UCSD-AML1 (cell line): ENCODE measurements around the gene FAM217A.
"Not testable (repeated sequence)": the region's sequence is repeated elsewhere in the genome, so short reads cannot be mapped to it uniquely, and the experiment has no call there.

Source experiments
- DNase-seq: peaks from one replicate; lab custom pipeline; 2025; ENCODE audit not compliant: unreplicated experiment; lab: John Stamatoyannopoulos, UW

Gene FAM217A

DNA sequence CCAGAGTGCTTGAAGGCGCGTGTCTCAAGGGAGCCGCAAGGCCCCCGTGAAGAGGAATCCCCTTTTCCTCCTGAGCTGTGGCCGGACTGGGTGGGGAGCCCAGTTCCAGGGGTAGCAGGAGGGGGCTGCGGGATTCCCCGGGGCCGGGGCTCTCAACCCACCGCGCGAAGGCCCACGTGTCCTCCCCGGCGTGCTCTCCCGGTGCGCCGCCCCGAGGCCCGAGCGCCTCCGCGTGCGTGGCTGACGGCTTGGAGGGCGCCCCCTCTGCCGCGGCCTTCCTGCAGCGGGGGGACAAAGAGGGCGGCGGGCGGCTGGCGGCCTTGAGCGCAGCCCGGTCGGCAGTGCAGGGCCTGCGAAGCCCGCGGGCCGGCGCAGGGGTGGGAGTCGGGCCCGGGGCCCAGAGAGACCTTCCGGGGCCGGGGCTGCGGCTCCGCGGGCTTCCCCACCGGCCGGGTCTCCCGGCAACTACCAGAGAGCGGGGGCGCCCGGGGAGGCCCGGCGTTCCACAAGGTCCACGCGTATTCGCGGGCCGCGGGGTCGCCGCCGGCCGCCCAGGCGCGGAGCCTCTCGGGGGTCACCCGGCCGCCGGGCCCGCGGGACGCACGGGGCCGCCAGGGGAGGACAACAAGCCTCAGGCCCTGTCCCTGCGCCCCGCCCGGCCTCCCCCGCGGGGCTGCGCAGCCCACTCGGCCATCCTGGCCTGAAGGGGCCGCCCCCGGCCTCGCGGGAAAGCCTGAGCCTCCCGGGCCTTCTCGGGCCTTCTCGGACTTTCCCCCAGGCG lies at the start of gene FAM217A:
Gene FAM217A (minus strand): TSS at position 447 of the 781 bp plus-strand sequence. CDS start 1,723 bp downstream, outside the sequence.
- DNase-seq = no peak

DNA sequence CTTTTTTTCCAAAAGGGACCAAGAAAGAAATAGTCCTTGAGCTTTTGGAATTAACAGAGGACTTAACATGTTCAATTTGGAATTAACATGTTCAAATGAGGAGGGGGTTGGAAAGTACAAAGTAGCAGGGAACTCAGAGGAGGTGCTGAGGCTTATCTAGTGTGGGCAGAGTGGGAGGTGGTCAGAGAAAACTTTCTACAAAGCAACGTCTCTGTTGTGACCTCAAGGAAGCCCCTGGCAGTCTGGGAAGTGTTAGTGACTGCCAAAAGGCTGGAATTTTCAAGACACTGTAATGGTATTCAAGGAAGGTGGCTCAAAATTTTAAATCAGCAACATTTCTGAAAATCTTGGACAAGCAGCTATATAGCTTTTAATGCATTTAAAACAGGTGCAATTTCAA lies 49.1 kb upstream of the FAM217A start:
- DNase-seq = no peak

DNA sequence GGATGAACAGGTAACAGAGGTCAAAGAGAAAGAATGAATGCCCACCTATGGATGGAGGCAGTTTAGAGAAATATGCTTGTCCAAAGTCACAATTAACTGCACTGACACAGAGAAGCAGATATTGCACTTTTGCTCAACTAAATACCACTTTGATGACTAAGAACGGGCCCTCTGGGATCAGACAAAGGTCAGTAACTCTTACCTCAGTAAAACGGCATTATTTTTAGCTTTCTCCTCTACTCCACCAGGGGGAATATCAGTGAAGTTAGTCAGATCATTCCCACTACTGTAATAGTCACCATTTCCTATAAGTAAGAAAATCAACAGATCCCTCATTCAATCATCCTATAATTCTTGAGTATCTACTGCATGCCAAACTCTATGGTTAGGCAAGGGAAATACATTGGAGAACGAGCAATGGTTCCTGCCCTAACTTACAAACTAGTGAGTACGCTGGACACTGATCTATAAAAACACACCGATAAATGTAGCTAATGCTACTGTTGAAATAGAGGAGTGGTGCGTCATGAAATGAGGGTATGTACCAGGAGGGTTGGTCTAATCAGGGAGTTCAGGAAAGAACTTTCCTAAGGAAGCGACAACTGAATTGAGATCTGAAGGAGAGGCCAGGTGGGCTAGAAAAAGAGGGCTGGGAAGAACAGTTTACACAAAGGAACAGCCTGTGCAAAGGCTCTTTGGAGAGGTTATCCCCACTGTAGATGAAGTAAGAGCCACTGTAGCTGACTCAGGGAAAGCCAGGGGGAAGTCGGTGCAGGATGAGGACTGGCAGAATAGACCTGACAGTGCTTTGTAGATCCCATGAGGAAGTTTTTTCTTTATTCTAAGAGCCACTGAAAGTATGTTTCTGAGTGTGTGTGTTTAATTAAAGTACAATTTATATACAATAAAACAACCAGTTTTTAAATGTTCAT lies 47.3 kb upstream of the FAM217A start:
- DNase-seq = no peak

DNA sequence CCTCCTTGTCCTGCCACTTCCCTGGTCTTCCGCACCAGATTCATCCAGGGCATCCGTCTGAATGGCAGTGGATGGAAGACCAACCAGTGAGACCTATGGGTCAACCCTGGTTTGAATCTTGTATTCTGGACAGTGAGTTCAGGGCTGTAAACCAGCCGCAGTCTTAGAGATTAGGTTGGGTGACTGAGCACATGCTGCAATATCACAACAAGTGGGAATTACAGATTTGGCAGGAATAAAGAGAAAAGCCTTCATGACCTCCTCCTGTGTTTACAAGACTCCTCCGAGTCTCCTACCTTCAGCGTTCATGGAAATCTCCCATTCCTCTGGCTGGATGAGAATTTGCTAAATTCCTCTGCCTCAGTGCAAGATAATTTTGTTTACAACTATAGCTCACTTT lies 46.6 kb upstream of the FAM217A start:
- no peak for DNase-seq

DNA sequence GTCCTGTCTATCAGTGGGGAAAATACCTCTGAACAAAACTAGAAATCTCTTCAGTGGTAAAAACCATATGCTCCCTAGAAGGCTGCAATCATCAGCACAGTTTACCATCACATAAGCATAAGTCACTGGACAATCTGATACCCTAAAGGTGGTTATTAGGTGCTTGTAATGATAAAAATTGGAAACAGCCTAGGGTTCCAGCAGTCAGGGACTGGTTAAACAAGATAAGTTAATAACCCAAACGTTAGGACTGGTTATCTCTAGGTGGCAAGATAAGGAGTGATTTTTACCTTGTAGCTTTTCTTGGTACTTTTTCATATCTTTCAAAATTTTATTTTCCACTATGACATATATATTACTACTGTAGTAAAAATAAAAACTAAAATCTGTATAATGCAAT lies 45.4 kb upstream of the FAM217A start:
- no peak for DNase-seq

DNA sequence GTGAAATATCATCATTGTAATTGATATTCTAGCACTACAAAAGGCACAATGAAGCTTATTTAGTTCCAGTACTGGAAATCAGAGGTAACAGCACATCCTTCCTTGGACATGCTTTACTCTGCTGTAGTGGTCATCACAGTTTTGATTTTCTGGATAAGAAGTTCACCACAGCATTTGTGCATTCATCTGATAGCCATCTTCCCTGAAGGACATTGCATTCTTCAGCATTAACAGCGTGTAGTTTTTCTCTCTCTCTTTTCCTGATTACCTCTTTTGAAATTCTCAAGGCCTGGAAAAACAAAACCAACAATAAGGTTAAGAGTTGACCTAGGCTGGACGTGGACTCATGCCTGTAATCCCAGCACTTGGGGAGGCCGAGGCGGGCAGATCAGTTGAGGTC lies 36.8 kb upstream of the FAM217A start:
- no peak for DNase-seq

DNA sequence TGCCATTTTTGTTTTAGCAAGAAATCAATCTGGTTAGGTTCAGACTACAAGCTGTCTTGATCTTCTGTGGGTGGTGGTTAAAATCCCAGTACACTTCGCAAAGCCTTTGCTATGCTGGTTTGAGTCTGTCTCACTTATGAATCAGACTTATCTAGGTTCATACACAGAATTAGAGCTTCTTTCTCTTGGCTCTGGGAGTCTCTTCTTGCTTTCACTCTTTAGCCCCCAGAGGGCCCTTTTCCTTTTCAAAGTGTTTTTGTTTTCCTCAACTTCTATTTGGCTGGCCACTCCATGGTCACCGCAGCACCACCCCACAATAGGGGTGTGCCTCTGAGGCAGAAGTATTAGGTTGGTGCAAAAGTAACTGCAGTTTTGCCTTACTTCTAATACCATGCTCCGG lies 35.2 kb upstream of the FAM217A start:
- DNase-seq = no peak

- no peak for DNase-seq
Measured at GRCh38 chr6:4113649-4114048, 34.7 kb upstream of the FAM217A start.

DNA sequence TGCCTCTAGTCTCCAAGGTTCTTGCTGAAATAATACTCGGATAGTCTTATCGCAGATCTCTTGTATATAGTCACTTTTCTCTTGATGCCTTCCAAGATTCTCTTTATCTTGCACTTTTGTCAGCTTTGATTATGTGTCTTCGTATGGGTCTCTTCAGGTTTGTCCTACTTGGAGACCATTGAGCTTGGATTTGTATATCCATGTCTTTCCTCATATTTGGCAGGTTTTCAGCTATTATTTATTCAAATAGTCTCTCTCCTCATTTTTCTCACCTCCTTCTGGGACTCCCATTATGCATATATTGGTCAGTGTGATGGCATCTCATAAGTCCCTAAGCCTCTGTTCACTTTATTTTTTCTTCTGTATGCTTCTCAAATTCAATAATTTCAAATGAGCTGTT lies 33.4 kb upstream of the FAM217A start:
- no peak for DNase-seq

DNA sequence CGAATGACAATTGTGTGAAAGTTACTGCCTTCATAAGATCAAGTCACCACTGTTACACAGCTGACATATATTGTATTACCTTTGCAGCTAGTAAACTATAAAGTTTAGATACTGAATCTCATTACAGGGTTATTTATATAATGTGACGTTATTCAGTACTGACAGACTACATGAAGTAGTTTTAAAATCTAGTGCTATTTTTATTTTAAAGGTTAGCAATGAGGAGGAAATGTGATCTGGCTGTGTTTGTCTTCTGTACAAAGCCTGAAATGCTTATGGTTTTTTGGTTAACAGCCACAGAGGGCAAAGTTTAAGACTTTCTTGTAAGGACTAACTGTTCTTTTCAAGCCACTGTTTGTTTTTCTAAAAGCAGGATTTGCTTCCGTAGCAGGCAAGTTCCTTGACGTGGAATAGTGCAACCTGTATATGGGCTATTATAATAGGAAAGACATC lies 30.5 kb upstream of the FAM217A start:
- DNase-seq = not testable (repeated sequence)

DNA sequence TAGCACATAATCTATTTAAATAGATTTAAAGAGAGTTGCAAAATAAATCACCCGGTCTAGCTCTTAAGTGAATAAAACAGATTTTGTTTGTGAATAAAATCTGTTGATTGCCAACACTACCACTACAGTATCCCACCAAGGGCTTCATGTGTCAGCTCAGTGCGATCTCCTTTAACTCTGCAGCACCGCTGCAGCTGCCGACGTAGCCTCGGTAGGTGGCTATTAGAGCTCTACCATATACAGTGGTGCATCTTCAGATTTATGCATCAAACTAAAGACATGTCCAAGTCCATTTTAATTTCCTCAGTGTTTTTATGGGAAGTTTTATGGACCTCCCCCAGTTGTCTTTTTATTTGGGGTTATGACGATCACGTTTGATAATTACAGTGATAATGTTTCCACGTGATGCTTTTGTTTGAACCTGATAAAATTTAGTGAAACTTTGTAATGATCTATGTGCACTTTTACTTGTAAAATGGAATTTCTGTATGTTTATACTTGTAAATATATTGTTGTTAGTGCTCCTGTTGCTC lies 29.7 kb upstream of the FAM217A start:
- DNase-seq = no peak

DNA sequence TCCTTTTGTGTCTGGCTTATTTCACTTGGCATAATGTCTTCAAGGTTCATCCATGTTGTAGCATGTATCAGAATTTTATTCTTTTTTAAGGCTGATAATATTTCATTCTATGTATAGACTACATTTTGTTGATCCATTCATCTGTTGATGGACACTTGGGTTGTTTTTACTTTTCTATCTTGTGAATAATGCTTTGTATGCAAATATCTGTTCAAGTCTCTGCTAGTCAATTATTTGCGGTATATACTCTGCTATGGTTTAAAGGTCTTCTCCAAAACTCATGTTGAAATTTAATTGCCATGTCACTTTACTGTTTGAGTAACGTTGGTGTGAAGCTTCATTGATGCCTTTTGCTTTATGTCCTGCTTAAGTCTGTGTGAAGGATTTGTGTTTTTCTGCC lies 28.9 kb upstream of the FAM217A start:
- DNase-seq = no peak

DNA sequence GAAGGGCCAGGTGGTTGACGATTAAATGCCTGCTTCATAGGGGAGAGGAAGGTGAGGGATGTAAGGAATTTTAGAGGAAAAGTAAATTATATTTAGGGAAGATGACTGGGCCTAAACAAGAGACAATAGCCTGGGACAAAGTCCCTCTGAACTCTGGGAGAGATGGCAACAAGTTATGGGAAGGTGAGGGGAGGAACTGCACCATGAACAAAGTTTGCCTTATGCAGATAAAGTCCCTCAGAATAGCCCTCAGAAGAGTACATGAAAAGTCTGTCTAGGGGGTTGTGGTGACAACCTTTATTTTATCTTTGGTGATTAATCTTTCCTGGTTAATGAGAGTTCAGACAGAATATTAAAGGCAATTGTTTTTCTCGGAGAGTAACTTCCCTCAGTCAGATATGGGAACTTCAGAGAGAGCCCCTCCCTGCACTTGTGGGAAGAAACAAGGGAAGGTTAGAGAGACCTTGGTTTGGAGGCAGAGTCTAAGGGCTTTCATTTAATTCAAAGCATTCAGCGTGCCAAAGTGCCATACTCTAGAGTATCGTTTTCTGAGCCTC lies 27.1 kb upstream of the FAM217A start:
- DNase-seq = no peak

GRCh38 chr6:4103929-4104328 lies 25.0 kb upstream of the FAM217A start:
- no peak for DNase-seq

- no peak for DNase-seq
Measured at GRCh38 chr6:4102687-4103244, 23.8 kb upstream of the FAM217A start.

- no peak for DNase-seq
Measured at GRCh38 chr6:4101298-4101697, 22.4 kb upstream of the FAM217A start.

- DNase-seq = no peak
Measured at GRCh38 chr6:4100655-4101054, 21.7 kb upstream of the FAM217A start.

- no peak for DNase-seq
Measured at GRCh38 chr6:4093288-4093687, 14.4 kb upstream of the FAM217A start.

- DNase-seq = no peak
Measured at GRCh38 chr6:4091941-4092340, 13.0 kb upstream of the FAM217A start.

GRCh38 chr6:4090043-4090442 lies 11.1 kb upstream of the FAM217A start:
- not testable (repeated sequence) for DNase-seq

GRCh38 chr6:4088704-4089103 lies 9.8 kb upstream of the FAM217A start:
- DNase-seq = no peak
